Measurements from ENCODE around the gene SNORC.

GRCh38 chr2:232861353-232861752 is 8.7 kb upstream of the SNORC start:
- no peak for TF ChIP-seq CTCF (IDR thresholded peaks at IDR 0.05)
- no peak for TF ChIP-seq POLR2A (IDR thresholded peaks at IDR 0.05)

Data from right lobe of liver (tissue), 4 donors.